HepG2 (cell line): ENCODE measurements around the gene AURKA. TPM values are rescaled to one million over a fixed set of nuclear protein-coding genes. Genes with fewer than 3 reads are reported as not detected.
A peak's percentile ranks its signal among the peaks of the same experiment; 100 is the strongest.

Experiments
- ATAC-seq: fragments of 200-7000 bp; cut with Tn5 transposase; 3 replicates; pipeline ENCODE4 v1.9.1; 2020; ENCODE audit warnings: mild to moderate bottlenecking, moderate library complexity
- BruUV-seq: library from RNA; stranded (reverse); fragments of 400-500 nt; replicated peaks from 2 replicates; lab custom pipeline; 2021; lab: Mats Ljungman, UMichigan
- CTCF ChIA-PET: fragments of 300-600 bp; formaldehyde crosslinking; extraction: SDS; loops from one replicate; lab custom pipeline; 2021; ENCODE audit warnings: low total read pairs, inconsistent platforms, low intra/inter-chr PET ratio; lab: Yijun Ruan, JAX
- POLR2A ChIA-PET: fragments of 350-600 bp; sonication (Branson Sonifier 250); formaldehyde crosslinking; loops from one replicate; lab custom pipeline; 2020; ENCODE audit warnings: antibody characterized with exemption, inconsistent platforms; lab: Yijun Ruan, JAX
- DNase-seq: peaks from one replicate; pipeline ENCODE4 v3.0.0-alpha.2; 2015; ENCODE audit warnings: low spot score
- FAIRE-seq: peaks from 3 replicates; lab custom pipeline; 2011; peaks lifted over from hg19 to GRCh38; lab: Jason Lieb, UNC
- H2AFZ ChIP-seq: one replicate; pipeline ENCODE4 v1.6.1; 2011; ENCODE audit warnings: low read length, inconsistent platforms
- H3K27ac ChIP-seq: fragments of 300-600 bp; 3 replicates; pipeline ENCODE4 v1.8.0; 2011; ENCODE audit warnings: mixed run types, mild to moderate bottlenecking, mixed read lengths, low read length, inconsistent platforms; ENCODE audit not compliant: insufficient read depth; ENCODE audit errors: extremely low read length
- H3K27me3 ChIP-seq, 2 experiments: fragments of 200-600 bp in 1 of 2; 2 replicates in 1 of 2; 3 replicates in 1 of 2; pipeline versions ENCODE4 v1.6.0 to v1.8.0; 2011; ENCODE audit warnings: low read length in 2 of 2, mild to moderate bottlenecking in 2 of 2, moderate library complexity in 2 of 2, inconsistent platforms in 1 of 2; ENCODE audit not compliant: insufficient read depth in 2 of 2, control insufficient read depth in 1 of 2
- H3K36me3 ChIP-seq, 2 experiments: fragments of 200-600 bp in 1 of 2; replicated peaks in 1 of 2; 2 replicates in 1 of 2; 3 replicates in 1 of 2; pipeline versions ENCODE4 v1.5.1 to v1.8.0; 2011; ENCODE audit warnings: low read length in 2 of 2, inconsistent platforms in 1 of 2; ENCODE audit not compliant: insufficient read depth in 2 of 2, control insufficient read depth in 1 of 2
- H3K4me1 ChIP-seq: 2 replicates; pipeline ENCODE4 v1.5.1; 2012; ENCODE audit warnings: low read length, inconsistent platforms; ENCODE audit not compliant: insufficient read depth
- H3K4me2 ChIP-seq: 2 replicates; pipeline ENCODE4 v1.6.0; 2011; ENCODE audit warnings: low read depth, low read length, inconsistent platforms
- H3K4me3 ChIP-seq, 3 experiments: fragments of 200-600 bp in 1 of 3; sonication (generic), shearing (Covaris generic) in 1 of 3; replicated peaks in 1 of 3; 2 replicates each; pipeline ENCODE4 v1.5.1; 2011 to 2016; ENCODE audit warnings: low read length in 3 of 3, inconsistent platforms in 2 of 3, low read depth in 2 of 3, mild to moderate bottlenecking in 2 of 3, control low read depth in 1 of 3, mixed read lengths in 1 of 3; ENCODE audit not compliant: insufficient read depth in 1 of 3
- H3K79me2 ChIP-seq: one replicate; pipeline ENCODE4 v1.6.1; 2011; ENCODE audit warnings: low read length, inconsistent platforms; ENCODE audit not compliant: insufficient read depth
- H3K9ac ChIP-seq: 2 replicates; pipeline ENCODE4 v1.6.0; 2011; ENCODE audit warnings: mild to moderate bottlenecking, low read depth, low read length, inconsistent platforms; ENCODE audit not compliant: insufficient read depth
- H3K9me3 ChIP-seq: 2 replicates; pipeline ENCODE4 v1.5.1; 2012; ENCODE audit warnings: mild to moderate bottlenecking, low read length
- H4K20me1 ChIP-seq: 2 replicates; pipeline ENCODE4 v1.6.0; 2011; ENCODE audit warnings: inconsistent platforms, mild to moderate bottlenecking, low read length, moderate library complexity; ENCODE audit not compliant: insufficient read depth
- AKAP8 ChIP-seq: sonication (generic); formaldehyde crosslinking; IDR thresholded peaks from 2 replicates; pipeline ENCODE4 v1.5.1; 2020; ENCODE audit warnings: mild to moderate bottlenecking, missing genetic modification reagents
- KDM6A ChIP-seq: IDR thresholded peaks from 2 replicates; pipeline ENCODE4 v1.6.1; 2016; ENCODE audit warnings: low read depth
- NFAT5 ChIP-seq: sonication (generic); formaldehyde crosslinking; IDR thresholded peaks from 2 replicates; pipeline ENCODE4 v1.4.0; 2020; ENCODE audit warnings: missing genetic modification reagents
- RXRA ChIP-seq: sonication (generic); formaldehyde crosslinking; IDR thresholded peaks from 2 replicates; pipeline ENCODE4 v1.5.1; 2020; ENCODE audit warnings: missing genetic modification reagents
- ZNF124 ChIP-seq: sonication (generic); formaldehyde crosslinking; IDR thresholded peaks from 2 replicates; pipeline ENCODE4 v1.4.0; 2020; ENCODE audit warnings: missing genetic modification reagents
- ZNF761 ChIP-seq: sonication (generic); formaldehyde crosslinking; conservative IDR thresholded peaks from 2 replicates; pipeline ENCODE4 v1.4.0; 2020; ENCODE audit warnings: mild to moderate bottlenecking, missing genetic modification reagents
- WGBS: methylation state at CpG from one replicate; pipeline ENCODE4 v1.1.6; 2017; ENCODE audit warnings: low lambda C conversion rate; 5-methylcytosine and 5-hydroxymethylcytosine counted together
- in situ Hi-C: cut with HindIII; loops from 2 replicates; pipeline ENCODE4 v1.10.0; 2017; ENCODE audit warnings: low pct_unique_long_range_greater_than_20kb; ENCODE audit not compliant: extremely low pct_ligation_motif_present
- intact Hi-C: fragments of 100-400 bp; cut with micrococcal nuclease; formaldehyde crosslinking; loops from one replicate; pipeline ENCODE4 v1.10.0; 2022; ENCODE audit not compliant: unreplicated experiment
- polyA plus RNA-seq, 8 experiments: library from polyadenylated mRNA; depleted of rRNA in 3 of 8; stranded (reverse) in 7 of 8; unstranded in 1 of 8; fragments of >200 nt; fragmentation: Illumina TruSeq in 4 of 8; extraction: Trizol in 4 of 8; gene quantifications; 2 replicates each; pipeline versions ENCODE4 v1.2.1 to v1.2.3, GENCODE V29; 2011 to 2016; ENCODE audit warnings: low read depth in 4 of 8, missing spikeins in 1 of 8, mixed read lengths in 1 of 8; ENCODE audit not compliant: insufficient read depth in 1 of 8
- total RNA-seq, 5 experiments: library from RNA; depleted of rRNA; stranded (reverse); fragments of >200 nt; fragmentation: Illumina TruSeq; extraction: Trizol; gene quantifications; 2 replicates each; pipeline ENCODE4 v1.2.3, GENCODE V29; 2016; ENCODE audit warnings: low read depth in 1 of 5

The AURKA gene
- total and polyA plus RNA-seq, 2 of the 13 experiments (the other 11 are each of a cell fraction or from before 2014, with no cell fraction given), result 96.4 to 224 TPM

- no peak for TF ChIP-seq ZNF124
Observed at GRCh38 chr20:56424931-56425330, 32.9 kb upstream of the AURKA start (continued).

- TF ChIP-seq NFAT5 (no peak), RXRA (CRISPR knock-in tag) (no peak), KDM6A (no peak), ZNF761 (CRISPR knock-in tag) (no peak), AKAP8 (CRISPR knock-in tag) (no peak)
- CTCF ChIA-PET, result no interaction called here
- peak; percentile 49 for FAIRE-seq
Observed at GRCh38 chr20:56423886-56424285, 31.9 kb upstream of the AURKA start.

More at GRCh38 chr20:56423886-56424285, 31.9 kb upstream of the AURKA start:
- Histone ChIP-seq H4K20me1 (no peaks in the 10 kb centered on the region), H3K27ac (no peak overlapping the region), H3K79me2 (no peaks in the 10 kb centered on the region), H2AFZ (no peak overlapping the region), H3K9me3 (no peaks in the 10 kb centered on the region), H3K4me1 (peaks cover 54% of the 10 kb centered on the region), H3K9ac (no peak overlapping the region), H3K4me3 (no peak overlapping the region), H3K27me3 (no peaks in the 10 kb centered on the region), H3K36me3 (no peaks in the 10 kb centered on the region), H3K4me2 (no peak overlapping the region)
- in situ Hi-C loops, result no loop called here
- POLR2A ChIA-PET, result interaction anchor here (1.4 kb wide), 1 partner anchor 31 kb away, joined by 3 read pairs; the partner anchor contains the start of genes AURKA and CSTF1
- ATAC-seq (no peak), DNase-seq (no peak)
- intact Hi-C loops, result loop anchor here (2.0 kb wide), 1 partner anchor 31 kb away; the partner anchor contains the start of genes AURKA and CSTF1
- BruUV-seq, result no TSS peak
- 22% methylated on average over 1 of the region's 1 CpG for WGBS
